SJCRH30 (cell line): ENCODE results near the gene TRIB2. TPM values are rescaled to one million over a fixed set of nuclear protein-coding genes. Genes with fewer than 3 reads are reported as not detected.

Experiments
- DNase-seq, 2 experiments: peaks; one replicate each; pipeline ENCODE4 v3.0.0-alpha.2; 2015 to 2020
- H3K27ac ChIP-seq: fragments of 250-450 bp; sonication (Bioruptor Pico); 2 replicates; pipeline ENCODE4 v1.5.1; 2020; ENCODE audit warnings: mild to moderate bottlenecking, moderate library complexity
- H3K27me3 ChIP-seq: fragments of 250-450 bp; sonication (Bioruptor Pico); 2 replicates; pipeline ENCODE4 v1.5.1; 2020; ENCODE audit warnings: mild to moderate bottlenecking, moderate library complexity
- H3K36me3 ChIP-seq: fragments of 250-450 bp; sonication (Bioruptor Pico); 2 replicates; pipeline ENCODE4 v1.5.1; 2020; ENCODE audit warnings: mild to moderate bottlenecking, moderate library complexity
- H3K4me1 ChIP-seq: fragments of 250-450 bp; sonication (Bioruptor Pico); 2 replicates; pipeline ENCODE4 v1.5.1; 2020; ENCODE audit warnings: mild to moderate bottlenecking, moderate library complexity
- H3K4me3 ChIP-seq: fragments of 250-450 bp; sonication (Bioruptor Pico); 2 replicates; pipeline ENCODE4 v1.5.1; 2020; ENCODE audit warnings: mild to moderate bottlenecking, moderate library complexity
- H3K9me3 ChIP-seq: fragments of 250-450 bp; sonication (Bioruptor Pico); replicated peaks from 2 replicates; pipeline ENCODE4 v1.5.1; 2020; ENCODE audit warnings: mild to moderate bottlenecking, moderate library complexity
- total RNA-seq: library from RNA; depleted of rRNA; stranded (reverse); fragments of >200 nt; shearing (Covaris generic); gene quantifications from 2 replicates; pipeline ENCODE4 v1.2.3, GENCODE V29; 2014

The TRIB2 gene
- total RNA-seq, 1 experiment from 2014 or later: 63.7 TPM

GRCh38 chr2:12781329-12781728 lies 64.6 kb downstream of the TRIB2 start:
- peaks cover 13% of the 10 kb centered on the region for H3K9me3 ChIP-seq
- H3K4me3 ChIP-seq: no peak overlapping the region
- DNase-seq: no peak
- H3K27ac ChIP-seq: no peak overlapping the region
- H3K27me3 ChIP-seq: no peaks in the 10 kb centered on the region
- H3K4me1 ChIP-seq: peaks cover 29% of the 10 kb centered on the region
- H3K36me3 ChIP-seq: no peaks in the 10 kb centered on the region

- peaks cover 33% of the 10 kb centered on the region for H3K9me3 ChIP-seq
- DNase-seq: no peak
- no peaks in the 10 kb centered on the region for H3K27me3 ChIP-seq
- H3K27ac ChIP-seq: no peak overlapping the region
- H3K36me3 ChIP-seq: no peaks in the 10 kb centered on the region
- H3K4me1 ChIP-seq: no peaks in the 10 kb centered on the region; the same call in 1 of the 2 replicates
- no peak overlapping the region for H3K4me3 ChIP-seq
These were observed 71.4 kb downstream of the TRIB2 start for GRCh38 chr2:12787891-12788801.

- Histone ChIP-seq H3K4me3 (no peak overlapping the region), H3K27ac (no peak overlapping the region), H3K36me3 (no peaks in the 10 kb centered on the region), H3K9me3 (peaks cover 17% of the 10 kb centered on the region; the same call in 1 of the 2 replicates), H3K27me3 (no peaks in the 10 kb centered on the region), H3K4me1 (peaks cover 14% of the 10 kb centered on the region)
- no peak for DNase-seq
These were observed 75.2 kb downstream of the TRIB2 start for GRCh38 chr2:12791906-12792305.
